ENCODE data around the gene SDR42E1.
"Not testable (repeated sequence)": the region's sequence is repeated elsewhere in the genome, so short reads cannot be mapped to it uniquely, and the experiment has no call there.

The SDR42E1 gene

GRCh38 chr16:81997738-81998137, 13.5 kb downstream of the SDR42E1 start:
- no peak for DNase-seq

DNA sequence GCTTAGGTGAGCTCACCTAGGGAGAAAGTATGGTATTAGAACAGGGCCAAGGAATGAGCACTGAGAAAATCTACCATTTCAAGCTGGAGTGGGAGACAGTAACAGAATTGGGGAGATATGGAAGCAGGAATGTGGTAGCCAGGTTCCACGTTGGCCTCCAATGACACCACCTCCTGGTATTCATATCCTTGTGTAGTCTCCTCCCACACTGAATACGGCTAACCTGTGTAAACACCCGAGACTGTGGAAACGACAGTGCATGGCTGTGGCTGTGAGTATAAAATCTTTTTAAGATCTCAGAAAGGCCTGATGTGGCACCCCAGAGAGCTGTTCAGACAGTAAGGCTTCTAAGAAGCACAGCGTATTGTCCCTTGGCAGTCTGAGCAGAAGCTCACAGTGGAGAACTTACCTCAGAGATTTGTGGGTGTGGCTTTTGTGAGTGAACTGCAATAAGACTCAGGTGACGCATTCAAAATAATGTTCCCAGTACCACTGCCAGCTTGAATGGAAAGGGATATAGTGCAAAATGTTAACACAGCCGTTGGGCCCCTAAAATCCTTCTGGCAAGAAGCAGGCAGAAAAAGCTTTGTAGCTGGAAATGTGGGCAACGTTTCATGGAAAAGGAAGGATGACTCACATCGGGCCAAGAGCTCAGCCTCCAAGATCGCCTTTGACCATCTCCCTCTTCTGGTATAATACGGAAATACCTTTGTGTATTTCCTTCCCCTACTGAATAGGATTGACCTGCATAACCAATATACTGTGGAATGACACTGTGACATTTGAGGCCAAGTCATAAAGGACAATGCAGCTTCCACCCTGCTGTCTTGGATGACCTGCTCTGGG, 14.4 kb downstream of the SDR42E1 start:
- DNase-seq: no peak

- no peak for DNase-seq
Observed at GRCh38 chr16:81995651-81996050, 15.6 kb downstream of the SDR42E1 start.

- DNase-seq: no peak
Observed at GRCh38 chr16:81994485-81994884, 16.8 kb downstream of the SDR42E1 start.

GRCh38 chr16:81992859-81993258, 18.4 kb downstream of the SDR42E1 start:
- DNase-seq: no peak

DNA sequence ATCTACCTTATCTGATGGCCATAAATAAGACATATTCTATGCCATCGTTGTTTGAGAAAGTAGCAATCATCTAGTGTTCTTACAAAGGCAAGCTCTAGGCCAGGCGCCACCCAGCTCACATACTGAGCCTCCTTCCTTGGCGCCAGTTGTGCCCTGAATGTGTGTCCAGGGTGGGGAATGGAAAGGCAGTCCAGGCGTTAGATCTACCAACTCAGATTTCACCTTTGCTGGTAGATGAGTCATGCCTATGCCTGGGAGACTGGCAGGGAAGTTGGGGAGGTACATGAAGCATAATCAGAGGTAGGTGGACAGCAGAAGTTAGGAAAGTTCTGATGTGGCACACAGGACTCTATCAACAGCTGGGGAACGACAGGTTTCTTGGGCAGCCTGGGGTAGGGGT, 23.6 kb downstream of the SDR42E1 start:
- DNase-seq: no peak

DNA sequence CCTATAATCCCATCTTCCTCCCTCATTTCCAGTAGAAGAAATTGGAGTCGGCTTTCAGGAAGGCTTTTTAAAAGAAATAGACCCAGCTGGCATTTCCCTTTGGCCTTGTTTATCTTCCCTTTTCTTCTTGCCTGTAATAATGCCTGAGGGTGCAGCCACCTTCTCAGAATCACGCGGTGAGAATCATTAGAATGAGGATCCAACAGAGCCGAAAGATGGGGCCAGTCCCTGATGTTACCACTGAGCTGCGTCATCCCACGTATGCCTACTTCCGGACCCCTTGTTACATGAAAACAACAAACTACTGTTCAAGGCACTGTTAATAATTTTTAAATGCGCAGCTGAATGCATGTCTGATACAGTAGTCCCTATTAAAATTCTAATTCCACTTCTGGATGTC, 24.1 kb downstream of the SDR42E1 start:
- no peak for DNase-seq

GRCh38 chr16:81977335-81977942, 33.8 kb downstream of the SDR42E1 start:
- not testable (repeated sequence) for DNase-seq

DNA sequence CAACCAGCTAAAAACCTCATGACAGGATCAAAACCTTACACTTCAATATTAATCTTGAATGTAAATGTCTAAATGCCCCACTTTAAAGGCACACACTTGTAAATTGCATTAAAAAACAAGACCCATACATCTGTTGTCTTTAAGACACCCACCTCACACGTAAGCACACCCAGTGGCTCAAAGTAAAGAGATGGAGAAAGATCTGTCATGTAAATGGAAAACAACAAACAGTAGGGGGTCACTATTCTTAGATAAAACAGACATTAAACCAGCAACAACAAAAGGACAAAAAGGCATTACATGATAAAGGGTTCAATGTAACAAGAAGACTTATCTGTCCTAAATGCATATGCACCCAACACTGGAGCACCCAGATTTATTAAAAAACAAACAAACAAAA, 35.6 kb downstream of the SDR42E1 start:
- no peak for DNase-seq

DNA sequence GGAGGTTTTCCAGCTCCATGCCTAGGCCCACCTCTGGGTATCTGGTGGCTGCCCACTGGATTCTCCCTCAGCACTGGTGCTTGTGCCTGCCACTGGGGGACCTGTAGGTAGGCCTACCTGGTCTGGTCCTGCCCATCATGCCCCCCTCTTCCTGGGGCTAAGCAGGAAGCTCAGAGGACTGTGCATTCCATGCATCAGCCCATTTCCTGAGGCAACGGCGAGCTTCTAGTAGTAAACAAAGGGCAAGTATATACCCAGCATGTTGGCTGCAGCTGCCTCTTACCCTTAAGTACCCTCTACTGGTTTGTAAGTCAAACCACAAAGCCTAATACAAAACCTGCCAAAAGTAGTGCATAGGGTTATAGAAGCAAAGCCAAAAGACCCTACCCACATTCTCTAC, 37.5 kb downstream of the SDR42E1 start:
- no peak for DNase-seq

DNA sequence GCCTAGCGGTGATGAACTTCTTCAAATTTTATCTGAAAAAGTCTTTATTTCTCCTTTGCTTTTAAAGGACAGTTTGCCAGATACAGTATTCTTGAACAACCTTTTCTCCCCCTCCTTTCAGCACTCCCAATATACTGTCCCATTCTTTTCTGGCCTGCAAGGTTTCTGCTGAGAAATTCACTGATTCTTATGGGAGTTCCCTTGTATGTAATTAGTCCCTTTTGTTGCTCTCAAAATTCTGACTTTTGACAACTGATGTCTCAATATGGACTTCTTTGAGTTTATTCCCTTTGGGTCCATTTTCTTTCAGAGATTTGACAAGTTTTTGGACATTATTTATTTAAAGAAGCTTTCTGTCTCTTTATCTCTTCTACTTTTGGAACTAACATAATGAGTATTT, 39.4 kb downstream of the SDR42E1 start:
- DNase-seq: no peak

GRCh38 chr16:81967358-81967757, 43.9 kb downstream of the SDR42E1 start:
- no peak for DNase-seq

- DNase-seq: no peak
Observed at GRCh38 chr16:81964808-81965207, 46.5 kb downstream of the SDR42E1 start.

GRCh38 chr16:81956213-81956948, 54.9 kb downstream of the SDR42E1 start:
- DNase-seq: no peak

GRCh38 chr16:81951564-81951963, 59.7 kb downstream of the SDR42E1 start:
- DNase-seq: no peak

GRCh38 chr16:81946206-81946605, 65.1 kb downstream of the SDR42E1 start:
- no peak for DNase-seq

- no peak for DNase-seq
Observed at GRCh38 chr16:81945665-81946064, 65.6 kb downstream of the SDR42E1 start.

DNA sequence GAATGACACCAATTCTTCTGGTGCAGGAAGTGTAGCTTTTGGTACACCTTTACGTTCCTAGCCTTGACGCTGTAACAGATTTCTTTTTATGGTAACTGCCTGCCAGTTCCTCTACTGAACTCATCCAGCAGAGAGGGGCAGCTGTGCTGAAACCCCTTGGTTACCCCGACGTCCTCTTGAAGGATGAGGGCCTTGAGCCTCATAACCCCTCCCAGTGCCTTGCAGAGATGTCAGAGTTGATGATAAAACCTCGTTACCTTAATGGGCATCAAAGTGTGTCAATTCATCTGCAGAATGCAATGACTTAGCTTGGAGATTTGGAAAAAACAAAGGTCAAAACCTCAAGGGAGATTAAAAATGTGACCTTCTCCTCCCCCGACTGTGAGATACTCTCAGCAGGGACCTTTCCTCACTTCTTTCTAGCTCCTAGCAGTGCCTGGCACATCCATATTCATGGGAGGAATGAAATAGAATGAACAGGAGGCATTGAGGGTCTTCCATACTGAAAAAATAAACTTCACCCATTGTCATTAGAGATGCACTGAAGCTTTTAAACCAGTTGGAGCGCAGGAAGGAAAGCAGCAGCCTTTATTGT, 69.2 kb downstream of the SDR42E1 start:
- no peak for DNase-seq

DNA sequence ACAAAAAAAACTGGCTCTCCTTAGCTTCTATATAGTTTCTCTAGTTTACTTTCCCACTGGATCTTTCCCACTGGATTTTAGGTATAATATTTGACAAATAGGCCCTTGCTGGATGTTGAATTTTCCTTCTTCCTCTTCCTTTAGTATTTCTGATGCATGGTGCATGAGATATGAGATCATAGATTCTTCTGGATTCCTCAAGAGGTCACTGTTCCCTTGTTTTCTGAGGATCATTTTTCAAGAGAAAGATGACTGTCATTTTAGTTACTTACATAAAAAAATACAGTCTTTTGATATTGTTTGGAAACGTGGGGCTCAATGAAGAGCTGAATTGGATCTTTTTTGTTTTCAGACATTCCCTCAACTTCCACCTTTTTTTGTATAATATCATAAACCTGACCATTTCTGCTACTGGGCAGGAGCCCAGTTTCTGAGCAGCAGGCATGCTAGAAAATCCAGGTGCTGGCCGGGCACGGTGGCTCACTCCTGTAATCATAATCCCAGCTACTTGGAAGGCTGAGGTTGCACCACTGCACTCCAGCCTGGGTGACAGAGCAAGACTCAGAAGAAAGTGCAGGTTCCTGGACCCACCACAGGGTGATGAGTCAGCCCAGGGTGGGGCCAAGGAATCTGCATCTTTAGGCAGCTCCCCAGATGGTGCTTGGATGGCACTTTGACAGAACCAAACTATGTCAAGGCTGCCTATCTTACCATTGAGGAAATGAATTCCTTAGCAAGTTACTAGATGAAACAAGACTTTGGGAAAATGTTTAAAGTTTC, 70.3 kb downstream of the SDR42E1 start:
- no peak for DNase-seq

DNA sequence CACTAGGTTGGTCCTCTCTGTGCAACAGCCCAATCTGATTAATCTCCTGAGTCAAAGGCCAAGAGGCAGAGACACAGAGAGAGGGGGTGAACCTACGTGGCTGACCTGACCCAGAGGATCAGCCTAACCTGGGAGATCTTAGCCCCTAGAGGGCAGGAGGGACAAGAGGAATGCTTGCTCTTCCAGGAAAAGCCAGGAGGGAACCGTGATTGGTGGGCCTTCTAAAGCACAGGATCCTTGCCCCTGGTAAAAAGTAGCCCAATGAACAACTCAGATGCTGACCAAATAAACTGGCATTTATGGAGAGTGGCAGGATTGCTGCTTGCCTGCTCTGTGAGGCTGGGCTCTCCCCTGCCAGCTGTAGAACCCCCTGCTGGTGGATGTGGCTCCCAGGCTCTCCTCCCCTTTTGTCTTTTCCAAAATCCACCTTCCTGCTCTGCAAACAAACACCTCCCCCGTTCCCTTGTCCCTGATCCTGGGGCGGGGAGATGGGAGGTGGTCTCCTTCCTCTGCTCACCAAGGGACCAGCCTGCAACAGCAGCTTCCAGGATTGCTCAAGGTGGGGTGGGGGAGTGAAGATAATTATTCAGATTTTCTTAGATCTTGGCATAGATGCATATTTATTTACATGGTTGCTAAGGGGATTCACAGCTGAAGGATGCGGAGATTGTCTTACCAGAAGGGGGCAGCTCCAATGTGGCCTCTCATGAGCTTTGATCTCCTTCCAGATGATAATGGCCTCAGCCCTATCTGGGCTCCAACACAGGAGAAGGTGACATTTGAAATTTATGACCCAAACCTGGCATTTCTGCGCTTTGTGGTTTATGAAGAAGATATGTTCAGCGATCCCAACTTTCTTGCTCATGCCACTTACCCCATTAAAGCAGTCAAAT, 71.9 kb downstream of the SDR42E1 start:
- no peak for DNase-seq

All from stimulated activated CD4-positive, alpha-beta T cell treated with anti-CD3 and anti-CD28 coated beads, Interleukin-4, amount 100 ng/mL, for 24 hours (primary cell).